ENCODE measurements around the gene DLX1. TPM values are rescaled to one million over a fixed set of nuclear protein-coding genes. Genes with fewer than 3 reads are reported as not detected.

DLX1 gene
- total RNA-seq, 3 donors from 2014 or later: 0.29 TPM; not detected in 2

DNA sequence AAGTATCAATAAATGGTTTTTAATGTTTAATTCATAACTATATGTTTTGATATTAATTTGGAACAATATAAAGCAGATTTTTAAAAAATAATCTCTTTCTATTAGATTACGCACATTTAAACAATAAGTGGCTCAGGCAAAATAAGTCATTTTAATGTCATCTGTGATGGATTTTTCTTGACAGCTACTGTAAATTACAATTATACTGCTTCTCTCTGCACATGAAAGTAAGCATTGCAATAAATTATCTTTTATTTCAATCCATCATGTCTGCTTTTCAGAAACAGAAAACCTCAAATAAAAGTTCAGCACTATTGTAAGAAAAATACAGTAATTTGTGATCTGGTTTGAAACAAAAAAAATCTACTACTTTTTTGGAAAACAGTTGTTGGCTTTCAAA lies 11.1 kb upstream of the DLX1 start:
- Histone ChIP-seq H3K27me3 (no peaks in the 10 kb centered on the region), H3K4me3 (no peak overlapping the region), H3K4me1 (no peaks in the 10 kb centered on the region), H3K36me3 (no peaks in the 10 kb centered on the region), H3K9me3 (no peaks in the 10 kb centered on the region), H3K27ac (no peak overlapping the region)
- intact Hi-C loops (cut with DNase I; ENCODE audit: low total_unique reads): no loop called here
- TF ChIP-seq, protein P1, sequence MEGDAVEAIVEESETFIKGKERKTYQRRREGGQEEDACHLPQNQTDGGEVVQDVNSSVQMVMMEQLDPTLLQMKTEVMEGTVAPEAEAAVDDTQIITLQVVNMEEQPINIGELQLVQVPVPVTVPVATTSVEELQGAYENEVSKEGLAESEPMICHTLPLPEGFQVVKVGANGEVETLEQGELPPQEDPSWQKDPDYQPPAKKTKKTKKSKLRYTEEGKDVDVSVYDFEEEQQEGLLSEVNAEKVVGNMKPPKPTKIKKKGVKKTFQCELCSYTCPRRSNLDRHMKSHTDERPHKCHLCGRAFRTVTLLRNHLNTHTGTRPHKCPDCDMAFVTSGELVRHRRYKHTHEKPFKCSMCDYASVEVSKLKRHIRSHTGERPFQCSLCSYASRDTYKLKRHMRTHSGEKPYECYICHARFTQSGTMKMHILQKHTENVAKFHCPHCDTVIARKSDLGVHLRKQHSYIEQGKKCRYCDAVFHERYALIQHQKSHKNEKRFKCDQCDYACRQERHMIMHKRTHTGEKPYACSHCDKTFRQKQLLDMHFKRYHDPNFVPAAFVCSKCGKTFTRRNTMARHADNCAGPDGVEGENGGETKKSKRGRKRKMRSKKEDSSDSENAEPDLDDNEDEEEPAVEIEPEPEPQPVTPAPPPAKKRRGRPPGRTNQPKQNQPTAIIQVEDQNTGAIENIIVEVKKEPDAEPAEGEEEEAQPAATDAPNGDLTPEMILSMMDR (IDR thresholded peaks at IDR 0.05): no peak
- no peak for TF ChIP-seq POLR2A (IDR thresholded peaks at IDR 0.05)
- TF ChIP-seq POLR2AphosphoS5 (IDR thresholded peaks at IDR 0.05): no peak
- DNase-seq (ENCODE audit: low spot score in 2 of 2): no peak

DNA sequence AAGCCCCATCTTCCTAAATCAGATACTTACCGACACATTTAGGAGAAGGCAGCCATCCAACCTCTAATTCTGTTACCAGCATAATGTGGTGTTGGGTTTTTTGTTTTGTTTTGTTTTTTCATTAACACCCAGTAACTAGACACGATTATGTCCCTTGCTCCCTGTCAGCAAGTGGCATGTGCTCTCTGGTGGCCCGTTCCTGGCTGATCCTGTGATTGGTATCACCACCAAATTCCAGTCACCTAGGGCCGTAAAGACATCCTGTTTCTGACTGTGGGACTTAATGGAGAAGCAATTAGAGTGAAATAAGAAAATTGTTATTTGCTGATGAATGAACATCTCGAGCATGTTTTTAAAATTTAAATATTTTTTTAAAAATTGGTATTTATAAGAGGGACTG lies 5.9 kb upstream of the DLX1 start:
- H3K27ac ChIP-seq: no peak overlapping the region
- no peak for TF ChIP-seq POLR2AphosphoS5 (IDR thresholded peaks at IDR 0.05)
- no peak for TF ChIP-seq POLR2A (IDR thresholded peaks at IDR 0.05)
- TF ChIP-seq, protein P1 (IDR thresholded peaks at IDR 0.05): no peak
- no peak overlapping the region for H3K4me3 ChIP-seq
- peaks cover under 1 to 2% of the 10 kb centered on the region in 2 donors for H3K4me1 ChIP-seq
- no peaks in the 10 kb centered on the region for H3K36me3 ChIP-seq
- peaks cover 0 to 6% of the 10 kb centered on the region in 2 donors for H3K9me3 ChIP-seq
- intact Hi-C loops (cut with DNase I; ENCODE audit: low total_unique reads): no loop called here
- no peak for DNase-seq (ENCODE audit: low spot score in 2 of 2)
- H3K27me3 ChIP-seq: peaks cover 6 to 41% of the 10 kb centered on the region in 2 donors

DNA sequence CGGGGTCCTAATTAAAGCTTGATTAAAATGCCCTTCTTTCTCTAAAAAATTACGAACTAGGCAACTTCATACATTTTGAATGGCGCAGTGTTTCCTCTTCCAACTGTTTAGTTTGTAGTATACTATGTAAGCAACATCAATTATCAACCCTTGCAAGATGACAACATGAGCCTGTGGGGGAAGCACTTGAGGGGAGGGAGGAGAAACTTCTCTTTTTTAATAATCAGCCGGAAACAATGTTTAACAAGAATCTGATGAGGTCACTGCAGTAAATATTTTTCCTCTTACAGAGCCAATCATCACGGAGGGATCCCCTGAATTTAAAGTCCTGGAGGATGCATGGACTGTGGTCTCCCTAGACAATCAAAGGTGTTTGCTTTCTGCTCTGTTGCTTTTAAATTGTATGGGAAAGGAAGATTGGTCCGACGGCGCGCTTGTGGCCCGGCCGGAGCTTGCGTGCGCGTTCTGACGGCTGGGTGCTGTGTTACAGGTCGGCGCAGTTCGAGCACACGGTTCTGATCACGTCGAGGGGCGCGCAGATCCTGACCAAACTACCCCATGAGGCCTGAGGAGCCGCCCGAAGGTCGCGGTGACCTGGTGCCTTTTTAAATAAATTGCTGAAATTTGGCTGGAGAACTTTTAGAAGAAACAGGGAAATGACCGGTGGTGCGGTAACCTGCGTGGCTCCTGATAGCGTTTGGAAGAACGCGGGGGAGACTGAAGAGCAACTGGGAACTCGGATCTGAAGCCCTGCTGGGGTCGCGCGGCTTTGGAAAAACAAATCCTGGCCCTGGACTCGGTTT lies 5.3 kb upstream of the DLX1 start:
- intact Hi-C loops (cut with DNase I; ENCODE audit: low total_unique reads): no loop called here
- H3K36me3 ChIP-seq: no peaks in the 10 kb centered on the region
- no peak for DNase-seq (ENCODE audit: low spot score in 2 of 2)
- H3K4me1 ChIP-seq: peaks cover 7 to 8% of the 10 kb centered on the region in 2 donors
- peaks cover 10 to 47% of the 10 kb centered on the region in 2 donors for H3K27me3 ChIP-seq
- H3K4me3 ChIP-seq: no peak overlapping the region
- TF ChIP-seq POLR2A (IDR thresholded peaks at IDR 0.05): no peak
- TF ChIP-seq, protein P1 (IDR thresholded peaks at IDR 0.05): no peak
- no peak for TF ChIP-seq POLR2AphosphoS5 (IDR thresholded peaks at IDR 0.05)
- no peak overlapping the region for H3K27ac ChIP-seq
- peaks cover 0 to 6% of the 10 kb centered on the region in 2 donors for H3K9me3 ChIP-seq

DNA sequence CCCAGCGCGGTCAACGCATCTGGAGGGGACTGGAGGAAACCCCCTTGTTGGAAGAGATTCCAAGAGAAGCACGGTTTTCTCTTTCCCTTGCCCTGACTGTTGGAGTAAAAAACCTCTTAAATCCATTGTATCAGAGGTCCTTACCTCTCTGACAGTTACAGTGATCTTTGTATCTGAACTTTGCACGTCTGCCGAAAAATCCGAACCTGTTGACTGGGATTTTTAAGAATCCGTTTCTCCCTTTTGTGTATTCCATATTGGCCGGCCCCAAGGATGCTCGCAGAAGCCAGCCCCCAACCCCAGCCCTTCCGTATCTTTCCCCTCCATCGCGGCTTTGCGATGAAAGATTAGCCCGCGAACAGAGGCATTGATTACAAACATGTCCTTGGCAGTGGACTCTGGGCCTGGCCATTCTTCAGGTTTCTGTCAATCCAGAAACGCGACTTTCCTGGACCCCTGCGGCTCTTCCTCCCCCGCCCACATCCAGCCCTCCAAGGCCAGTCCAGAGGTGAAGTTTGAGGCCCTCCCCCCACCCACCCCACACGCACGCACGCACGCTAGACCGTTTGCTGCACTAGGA lies 4.6 kb upstream of the DLX1 start:
- no peak for DNase-seq (ENCODE audit: low spot score in 2 of 2)
- H3K27me3 ChIP-seq: peaks cover 12 to 54% of the 10 kb centered on the region in 2 donors
- H3K9me3 ChIP-seq: peaks cover 0 to 6% of the 10 kb centered on the region in 2 donors
- TF ChIP-seq, protein P1 (IDR thresholded peaks at IDR 0.05): no peak
- TF ChIP-seq POLR2AphosphoS5 (IDR thresholded peaks at IDR 0.05) (no peak), POLR2A (IDR thresholded peaks at IDR 0.05) (no peak)
- no peak overlapping the region for H3K27ac ChIP-seq
- peaks cover 8 to 14% of the 10 kb centered on the region in 2 donors for H3K4me1 ChIP-seq
- intact Hi-C loops (cut with DNase I; ENCODE audit: low total_unique reads): no loop called here
- no peaks in the 10 kb centered on the region for H3K36me3 ChIP-seq
- no peak overlapping the region for H3K4me3 ChIP-seq

All from breast epithelium (tissue), 4 donors.